CD4-positive, alpha-beta T cell treated with Interleukin-17A for 4 hours (primary cell): ENCODE measurements around the gene LRRTM3.

Experiments used
- DNase-seq: peaks from one replicate; pipeline ENCODE4 v3.0.0-alpha.2; 2020; ENCODE audit warnings: mixed read lengths

LRRTM3 gene

DNA sequence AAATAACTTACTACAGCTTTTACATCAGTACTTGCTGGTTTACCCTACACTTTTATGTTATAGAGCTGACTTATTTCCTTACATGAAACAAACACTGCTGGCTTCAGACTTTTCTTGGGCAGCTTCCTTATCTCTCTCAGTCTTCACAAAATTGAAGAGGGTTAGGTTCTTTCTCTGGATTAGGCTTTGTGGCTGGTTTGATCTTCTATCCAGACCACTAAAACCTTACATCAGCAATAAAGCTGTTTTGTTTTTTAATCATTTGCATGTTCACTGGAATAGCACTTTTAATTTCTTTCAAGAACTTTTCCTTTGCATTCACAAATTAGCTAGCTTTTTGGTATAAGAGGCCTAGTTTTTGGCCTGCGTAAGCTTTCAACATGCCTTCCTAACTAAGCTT lies 218.7 kb downstream of the LRRTM3 start:
- no peak for DNase-seq
